Heart left ventricle (tissue), 16 donors: ENCODE results near the gene HIPK1. TPM values are rescaled to one million over a fixed set of nuclear protein-coding genes. Genes with fewer than 3 reads are reported as not detected.

Experiments used
- ATAC-seq, 4 donors: fragments of 200-7000 bp; cut with Tn5 transposase; one replicate each; pipeline ENCODE4 v1.9.1; 2020 to 2022; ENCODE audit warnings: moderate library complexity in 4 of 4, mild to moderate bottlenecking in 3 of 4, moderate number of reproducible peaks in 1 of 4
- DNase-seq, 5 donors: peaks; one replicate each; pipeline ENCODE4 v3.0.0-alpha.2; 2020
- H3K27ac ChIP-seq, 12 donors: fragments of 200-600 bp; sonication (generic) in 4 of 12; one replicate each; pipeline versions ENCODE4 v1.5.0 to v1.8.0; 2016 to 2022; ENCODE audit warnings: mild to moderate bottlenecking in 2 of 12
- H3K27me3 ChIP-seq, 9 donors: fragments of 200-600 bp; sonication (generic) in 2 of 9; one replicate each; pipeline versions ENCODE4 v1.5.1 to v1.8.0; 2016 to 2022; ENCODE audit warnings: mild to moderate bottlenecking in 3 of 9
- H3K36me3 ChIP-seq, 9 donors: fragments of 200-600 bp; sonication (generic) in 2 of 9; one replicate each; pipeline versions ENCODE4 v1.5.0 to v1.8.0; 2018 to 2022; ENCODE audit warnings: mild to moderate bottlenecking in 2 of 9
- H3K4me1 ChIP-seq, 12 donors: fragments of 200-600 bp; sonication (generic) in 4 of 12; one replicate each; pipeline versions ENCODE4 v1.5.0 to v1.8.0; 2016 to 2022; ENCODE audit warnings: mild to moderate bottlenecking in 3 of 12
- H3K4me3 ChIP-seq, 12 donors: fragments of 200-600 bp; sonication (generic) in 4 of 12; one replicate each; pipeline versions ENCODE4 v1.5.0 to v1.8.0; 2017 to 2022; ENCODE audit warnings: mild to moderate bottlenecking in 9 of 12, moderate library complexity in 4 of 12
- H3K9me3 ChIP-seq, 12 donors: fragments of 200-600 bp; sonication (generic) in 4 of 12; one replicate each; pipeline versions ENCODE4 v1.5.0 to v1.8.0; 2016 to 2022; ENCODE audit warnings: mild to moderate bottlenecking in 1 of 12
- POLR2A ChIP-seq, 2 donors: fragments of 450-650 bp; IDR thresholded peaks; one replicate each; pipeline ENCODE4 v1.6.1; 2017; ENCODE audit warnings: antibody characterized with exemption in 2 of 2, mild to moderate bottlenecking in 2 of 2, moderate library complexity in 2 of 2
- WGBS, 4 donors: extraction: QIAGEN DNeasy Blood & Tissue Kit in 2 of 4; methylation state at CpG; one replicate each; pipeline versions ENCODE4 v1.1.5 to v1.1.7; 2013 to 2018; 5-methylcytosine and 5-hydroxymethylcytosine counted together
- intact Hi-C, 10 donors: fragments of 100-400 bp; cut with DNase I; formaldehyde crosslinking; loops; one replicate each; pipeline versions ENCODE4 v1.11.1 to v1.14.2; 2022
- polyA plus RNA-seq, 2 donors: library from polyadenylated mRNA; stranded (reverse); fragments of 200-250 nt; gene quantifications; one replicate each; pipeline ENCODE4 v1.2.3, GENCODE V29; 2013
- total RNA-seq, 9 donors: library from RNA; depleted of rRNA in 2 of 9; stranded (reverse); fragments of >200 nt in 2 of 9; fragmentation: NEBNext Ultra II Directional in 3 of 9; extraction: Animal tissue kit (Norgen Biotek cat#: 25700) in 3 of 9; gene quantifications; one replicate each; pipeline versions ENCODE4 v1.1.0 to v1.2.4, GENCODE V29; 2016 to 2023
- TF ChIP-seq, protein P1 (sequence below), 12 donors: fragments of 200-600 bp; sonication (generic) in 4 of 12; IDR thresholded peaks; one replicate each; pipeline versions ENCODE4 v1.5.0 to v1.8.0; 2018 to 2022; ENCODE audit warnings: antibody characterized with exemption in 12 of 12, mild to moderate bottlenecking in 5 of 12
- donor health status: ischemic (EF 13 %, LVEDD 7.1; RV severe dilation, severe dysfunction).
- donor health status: healthy with polysubstance abuse.
- donor health status: DM: no; HTN: yes; CAD: no.
- donor health status: DM: no; HTN: no; CAD: no.
- donor health status: ischemic (EF 25% LVEDD 6.9; RV normal size, moderate dysfunction).
- donor health status: ischemic (EF 25% LVEDD 5.7; RV mildly dilated, moderate dysfunction).
- donor health status: healthy.
- donor health status: DM: yes; HTN: yes; CAD: no.
- donor health status: ischemic (EF 35%, LVEDD 5.7; RV mildly dilated, moderate dysfunction).
- donor health status: nonischemic (EF 11% LVEDD 7.7; RV severe dilation, severe dysfunction).
- donor health status: DM: yes; HTN: yes; CAD: no.
- donor health status: PGD.
- donor health status: ischemic (EF 29% LVEDD 5.4; RV normal size, mild dysfunction).
- donor health status: nonischemic (EF 23%, LVEDD 6.1; RV moderate dilation, normal function).

Gene HIPK1
- total and polyA plus RNA-seq, 11 donors: 7.0 to 102 (median 52.4) TPM

- H3K36me3 ChIP-seq: no peaks in the 10 kb centered on the region
- ATAC-seq: no peak
- TF ChIP-seq, protein P1, sequence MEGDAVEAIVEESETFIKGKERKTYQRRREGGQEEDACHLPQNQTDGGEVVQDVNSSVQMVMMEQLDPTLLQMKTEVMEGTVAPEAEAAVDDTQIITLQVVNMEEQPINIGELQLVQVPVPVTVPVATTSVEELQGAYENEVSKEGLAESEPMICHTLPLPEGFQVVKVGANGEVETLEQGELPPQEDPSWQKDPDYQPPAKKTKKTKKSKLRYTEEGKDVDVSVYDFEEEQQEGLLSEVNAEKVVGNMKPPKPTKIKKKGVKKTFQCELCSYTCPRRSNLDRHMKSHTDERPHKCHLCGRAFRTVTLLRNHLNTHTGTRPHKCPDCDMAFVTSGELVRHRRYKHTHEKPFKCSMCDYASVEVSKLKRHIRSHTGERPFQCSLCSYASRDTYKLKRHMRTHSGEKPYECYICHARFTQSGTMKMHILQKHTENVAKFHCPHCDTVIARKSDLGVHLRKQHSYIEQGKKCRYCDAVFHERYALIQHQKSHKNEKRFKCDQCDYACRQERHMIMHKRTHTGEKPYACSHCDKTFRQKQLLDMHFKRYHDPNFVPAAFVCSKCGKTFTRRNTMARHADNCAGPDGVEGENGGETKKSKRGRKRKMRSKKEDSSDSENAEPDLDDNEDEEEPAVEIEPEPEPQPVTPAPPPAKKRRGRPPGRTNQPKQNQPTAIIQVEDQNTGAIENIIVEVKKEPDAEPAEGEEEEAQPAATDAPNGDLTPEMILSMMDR (IDR thresholded peaks at IDR 0.05): no peak
- no peak for TF ChIP-seq POLR2A (IDR thresholded peaks at IDR 0.05)
- H3K4me1 ChIP-seq: no peaks in the 10 kb centered on the region
- intact Hi-C loops: no loop called here
- WGBS, 4 donors: 85 to 89% (median 88%) methylated on average over 17 of the region's 17 CpGs
- no peak overlapping the region for H3K27ac ChIP-seq
- no peak overlapping the region for H3K4me3 ChIP-seq
- no peaks in the 10 kb centered on the region for H3K9me3 ChIP-seq
- DNase-seq: no peak
- H3K27me3 ChIP-seq: no peaks in the 10 kb centered on the region
These were observed 42.4 kb upstream of the HIPK1 start for GRCh38 chr1:113886417-113887401.

DNA sequence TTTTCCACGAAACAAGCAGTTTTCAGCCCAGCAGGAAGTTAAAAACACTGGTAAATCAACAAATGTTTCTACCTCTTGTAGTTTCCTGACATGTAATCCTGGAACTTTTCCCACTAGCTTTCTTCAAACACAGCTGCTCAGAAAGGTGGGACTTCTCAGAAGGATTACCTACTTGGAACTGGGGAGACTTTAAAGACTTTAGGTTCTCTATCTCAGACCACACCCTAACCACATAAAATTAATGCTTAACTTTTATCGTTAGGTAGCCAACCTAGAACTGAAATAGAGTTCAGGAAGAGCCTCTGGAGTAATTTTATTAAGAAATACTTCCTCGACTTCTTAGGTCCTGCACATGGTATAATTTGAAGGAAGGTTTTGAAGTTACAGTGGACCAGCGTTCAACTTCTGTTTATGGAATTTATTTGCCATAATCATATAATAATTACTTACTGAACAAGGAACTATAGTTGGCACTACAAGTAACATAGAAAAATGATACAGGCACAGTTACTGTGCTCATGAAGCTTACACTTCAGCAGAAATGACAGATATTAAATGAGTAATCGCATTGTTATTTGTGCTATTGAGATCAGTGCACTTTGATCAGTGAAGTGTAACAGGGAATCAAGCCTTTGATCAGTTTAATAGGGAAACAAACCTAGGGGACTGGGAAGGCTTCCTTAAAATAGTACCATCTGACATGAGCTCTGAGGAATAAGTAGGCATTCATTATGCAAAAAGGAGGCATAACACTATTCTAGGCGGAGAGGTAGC lies 41.5 kb upstream of the HIPK1 start, which contains the start of gene BCL2L15:
BCL2L15 (minus strand) TSS at position 180 of the 774 bp plus-strand sequence. CDS start 206 bp downstream, outside the sequence.
- intact Hi-C loops: no loop called here
- no peaks in the 10 kb centered on the region for H3K9me3 ChIP-seq
- no peaks in the 10 kb centered on the region for H3K36me3 ChIP-seq
- WGBS, 4 donors: 76 to 83% (median 79%) methylated on average over 6 of the region's 6 CpGs
- H3K4me3 ChIP-seq: no peak within 1 kb of the TSS
- no peak for ATAC-seq
- DNase-seq: no peak
- no peak within 1 kb of the TSS for H3K27ac ChIP-seq
- no peaks in the 10 kb centered on the region for H3K27me3 ChIP-seq
- no peak for TF ChIP-seq POLR2A (IDR thresholded peaks at IDR 0.05)
- H3K4me1 ChIP-seq: no peaks in the 10 kb centered on the region

- DNase-seq (no peak), ATAC-seq (no peak)
- no peak for TF ChIP-seq POLR2A (IDR thresholded peaks at IDR 0.05)
- TF ChIP-seq, protein P1 (IDR thresholded peaks at IDR 0.05): no peak
- H3K9me3 ChIP-seq: no peaks in the 10 kb centered on the region
- intact Hi-C loops: no loop called here
- no peak overlapping the region for H3K4me3 ChIP-seq
- no peaks in the 10 kb centered on the region for H3K4me1 ChIP-seq
- no peak overlapping the region for H3K27ac ChIP-seq
- H3K36me3 ChIP-seq: peaks cover 0 to 22% (median 19%) of the 10 kb centered on the region in 9 donors
- H3K27me3 ChIP-seq: no peaks in the 10 kb centered on the region
- 50 to 73% (median 69%) methylated on average over 2 of the region's 2 CpGs for WGBS, 4 donors
These were observed 38.3 kb upstream of the HIPK1 start for GRCh38 chr1:113890816-113891215.

GRCh38 chr1:113891631-113892220 lies 37.4 kb upstream of the HIPK1 start:
- 85 to 93% (median 89%) methylated on average over 11 of the region's 11 CpGs for WGBS, 4 donors
- Histone ChIP-seq H3K27me3 (no peaks in the 10 kb centered on the region), H3K4me1 (no peaks in the 10 kb centered on the region), H3K27ac (no peak overlapping the region), H3K36me3 (peaks cover 0 to 31% (median 27%) of the 10 kb centered on the region in 9 donors), H3K4me3 (no peak overlapping the region), H3K9me3 (no peaks in the 10 kb centered on the region)
- intact Hi-C loops: no loop called here
- DNase-seq (no peak), ATAC-seq (no peak)
- TF ChIP-seq, protein P1 (IDR thresholded peaks at IDR 0.05): no peak
- TF ChIP-seq POLR2A (IDR thresholded peaks at IDR 0.05): no peak
